ENCODE measurements around the gene P2RX6. TPM values are rescaled to one million over a fixed set of nuclear protein-coding genes. Genes with fewer than 3 reads are reported as not detected.

The P2RX6 gene
- total and polyA plus RNA-seq, 9 of the 15 experiments (the other 6 are each of a cell fraction or from before 2014, with no cell fraction given): 0.01 to 3.9 (median 1.5) TPM; not detected in 1

GRCh38 chr22:21014726-21015465, at the start of gene P2RX6 (continued):
- TF ChIP-seq ZNF324 (CRISPR knock-in tag; IDR thresholded peaks at IDR 0.05): peak; percentile 5; the same call in 1 of the 2 replicates
- TF ChIP-seq ETV6 (IDR thresholded peaks at IDR 0.05; ENCODE audit: borderline replicate concordance in 1 of 2, low read depth in 2 of 2, low read length in 1 of 2): 0 out of 4 replicates have a peak, but pooled peaks of 1 of the 2 experiments have one; percentile 29
- TF ChIP-seq ETV6 (CRISPR knock-in tag; IDR thresholded peaks at IDR 0.05; ENCODE audit: borderline replicate concordance): no peak
- no peak for TF ChIP-seq SMARCA5 (IDR thresholded peaks at IDR 0.05)
- TF ChIP-seq ZNF512 (tag; IDR thresholded peaks at IDR 0.05): no peak
- no peak for TF ChIP-seq ZBTB34 (CRISPR knock-in tag; IDR thresholded peaks at IDR 0.05)
- TF ChIP-seq ZC3H11A (IDR thresholded peaks at IDR 0.05; ENCODE audit: low read depth, low read length): no peak
- no peak for TF ChIP-seq ZC3H4 (CRISPR knock-in tag; IDR thresholded peaks at IDR 0.05; ENCODE audit: borderline replicate concordance)
- no peak for TF ChIP-seq POU5F1 (IDR thresholded peaks at IDR 0.05; ENCODE audit: borderline replicate concordance, low read depth, low read length, partially characterized antibody)
- peak; percentile 30; the same call in 1 of the 2 replicates for TF ChIP-seq BRD4 (IDR thresholded peaks at IDR 0.05)
- TF ChIP-seq ILF3 (IDR thresholded peaks at IDR 0.05; ENCODE audit: borderline replicate concordance): no peak
- peak; percentile 91 for TF ChIP-seq PML (IDR thresholded peaks at IDR 0.05; ENCODE audit: low read length)
- peak; percentile 83; the same call in 1 of the 2 replicates for TF ChIP-seq PHF8 (IDR thresholded peaks at IDR 0.05; ENCODE audit: borderline replicate concordance, low read length)
- TF ChIP-seq RBM39 (optimal IDR thresholded peaks at IDR 0.05; ENCODE audit: low read depth, low read length): peak; percentile 99
- no peak for TF ChIP-seq REST (IDR thresholded peaks at IDR 0.05; ENCODE audit: borderline replicate concordance)
- TF ChIP-seq REST (CRISPR knock-in tag; IDR thresholded peaks at IDR 0.05; ENCODE audit: low read depth): peak; percentile 69

Data from K562 (cell line).